Peyer's patch (tissue), 4 donors: ENCODE measurements around the gene DPP3. TPM values are rescaled to one million over a fixed set of nuclear protein-coding genes. Genes with fewer than 3 reads are reported as not detected.

Source experiments
- DNase-seq, 3 donors: peaks; one replicate each; pipeline ENCODE4 v3.0.0-alpha.2; 2017 to 2019
- H3K27ac ChIP-seq, 4 donors: fragments of 200-600 bp; sonication (generic); one replicate each; pipeline ENCODE4 v1.5.1; 2016 to 2019
- H3K27me3 ChIP-seq, 2 donors: fragments of 200-600 bp; sonication (generic); one replicate each; pipeline ENCODE4 v1.5.1; 2019
- H3K36me3 ChIP-seq, 3 donors: fragments of 200-600 bp; sonication (generic); one replicate each; pipeline ENCODE4 v1.5.1; 2016 to 2019
- H3K4me1 ChIP-seq, 4 donors: fragments of 200-600 bp; sonication (generic); one replicate each; pipeline ENCODE4 v1.5.1; 2016 to 2019
- H3K4me3 ChIP-seq, 4 donors: fragments of 200-600 bp; sonication (generic); 1 replicate in 3 of 4; 2 replicates in 1 of 4; pipeline ENCODE4 v1.5.1; 2016 to 2019; ENCODE audit warnings: mild to moderate bottlenecking in 1 of 4
- H3K9me3 ChIP-seq, 4 donors: fragments of 200-600 bp; sonication (generic); one replicate each; pipeline ENCODE4 v1.5.1; 2016 to 2019; ENCODE audit warnings: mild to moderate bottlenecking in 1 of 4
- CTCF ChIP-seq, 6 experiments: fragments of 450-650 bp in 4 of 6; fragments of 200-600 bp in 2 of 6; sonication (generic) in 1 of 6; IDR thresholded peaks; one replicate each; pipeline ENCODE4 v1.5.1; 2017 to 2019; ENCODE audit warnings: antibody characterized with exemption in 6 of 6, mild to moderate bottlenecking in 3 of 6, moderate library complexity in 1 of 6
- POLR2A ChIP-seq, 2 donors: fragments of 450-650 bp; IDR thresholded peaks; one replicate each; pipeline ENCODE4 v1.5.1; 2017; ENCODE audit warnings: antibody characterized with exemption in 2 of 2, mild to moderate bottlenecking in 2 of 2, moderate library complexity in 2 of 2
- total RNA-seq, 4 donors: library from RNA; depleted of rRNA; stranded (reverse); fragments of >200 nt; gene quantifications; one replicate each; pipeline ENCODE4 v1.1.0, GENCODE V29; 2016

The DPP3 gene
- total RNA-seq, 4 donors from 2014 or later = 58.3 to 66.8 (median 63.2) TPM

GRCh38 chr11:66475349-66476172, 4.7 kb upstream of the DPP3 start:
- DNase-seq = no peak
- Histone ChIP-seq H3K4me1 (peaks cover 0 to 8% (median under 1%) of the 10 kb centered on the region in 4 donors), H3K27ac (no peak overlapping the region), H3K4me3 (no peak overlapping the region), H3K9me3 (no peaks in the 10 kb centered on the region), H3K27me3 (no peaks in the 10 kb centered on the region), H3K36me3 (peaks cover 0 to 19% (median 0%) of the 10 kb centered on the region in 3 donors)
- no peak for TF ChIP-seq POLR2A (IDR thresholded peaks at IDR 0.05)
- no peak for TF ChIP-seq CTCF (IDR thresholded peaks at IDR 0.05)

- Histone ChIP-seq H3K36me3 (peaks cover 0 to 19% (median 0%) of the 10 kb centered on the region in 3 donors), H3K4me3 (no peak overlapping the region), H3K27me3 (no peaks in the 10 kb centered on the region), H3K27ac (no peak overlapping the region), H3K9me3 (no peaks in the 10 kb centered on the region), H3K4me1 (peaks cover 0 to 8% (median 3%) of the 10 kb centered on the region in 4 donors)
- TF ChIP-seq CTCF (IDR thresholded peaks at IDR 0.05) (no peak), POLR2A (IDR thresholded peaks at IDR 0.05) (no peak)
- no peak for DNase-seq
Measured at GRCh38 chr11:66476173-66476840, 3.9 kb upstream of the DPP3 start.

GRCh38 chr11:66476841-66477251, 3.4 kb upstream of the DPP3 start:
- TF ChIP-seq POLR2A (IDR thresholded peaks at IDR 0.05) (no peak), CTCF (IDR thresholded peaks at IDR 0.05) (no peak)
- Histone ChIP-seq H3K27me3 (no peaks in the 10 kb centered on the region), H3K36me3 (peaks cover 0 to 19% (median 0%) of the 10 kb centered on the region in 3 donors), H3K4me1 (peaks cover 0 to 8% (median 3%) of the 10 kb centered on the region in 4 donors), H3K9me3 (no peaks in the 10 kb centered on the region), H3K27ac (no peak overlapping the region), H3K4me3 (no peak overlapping the region)
- no peak for DNase-seq

- no peak for DNase-seq
- Histone ChIP-seq H3K4me1 (peaks cover 0 to 8% (median 3%) of the 10 kb centered on the region in 4 donors), H3K27ac (no peak overlapping the region), H3K36me3 (peaks cover 0 to 13% (median 0%) of the 10 kb centered on the region in 3 donors), H3K9me3 (no peaks in the 10 kb centered on the region), H3K27me3 (no peaks in the 10 kb centered on the region), H3K4me3 (no peak overlapping the region)
- TF ChIP-seq CTCF (IDR thresholded peaks at IDR 0.05) = no peak
- TF ChIP-seq POLR2A (IDR thresholded peaks at IDR 0.05) = no peak
Measured at GRCh38 chr11:66477263-66478201, 2.7 kb upstream of the DPP3 start.
